ENCODE results near the gene FGF18. TPM values are rescaled to one million over a fixed set of nuclear protein-coding genes. Genes with fewer than 3 reads are reported as not detected.
A peak's percentile ranks its signal among the peaks of the same experiment; 100 is the strongest.

FGF18 gene
- total and polyA plus RNA-seq, 4 donors: 1.8 to 3.4 (median 2.5) TPM

GRCh38 chr5:171481571-171482433 lies 62.4 kb downstream of the FGF18 start:
- H3K27me3 ChIP-seq (ENCODE audit: control insufficient read depth in 3 of 3, insufficient read depth in 3 of 3, low read length in 2 of 3): no peaks in the 10 kb centered on the region
- WGBS, 2 donors: 81 to 88% methylated on average over 10 of the region's 10 CpGs
- H3K36me3 ChIP-seq (ENCODE audit: control insufficient read depth in 4 of 4, insufficient read depth in 4 of 4, low read length in 4 of 4): no peaks in the 10 kb centered on the region
- ATAC-seq (ENCODE audit: insufficient read depth, low FRiP score) (no peak), DNase-seq (no peak)
- no peak overlapping the region for H3K4me3 ChIP-seq
- H3K9me3 ChIP-seq (ENCODE audit: control insufficient read depth in 4 of 4, insufficient read depth in 3 of 4, low read length in 3 of 4): no peaks in the 10 kb centered on the region
- no peak for TF ChIP-seq CTCF (IDR thresholded peaks at IDR 0.05; ENCODE audit: control extremely low read depth, extremely low read depth)
- peaks cover 0 to 24% (median 3%) of the 10 kb centered on the region in 5 donors for H3K4me1 ChIP-seq (ENCODE audit: control insufficient read depth in 5 of 5, insufficient read depth in 5 of 5, low read length in 5 of 5)
- no peak overlapping the region for H3K27ac ChIP-seq (ENCODE audit: low read depth in 1 of 2, low read length in 1 of 2)
- no peak overlapping the region for H3K9ac ChIP-seq (ENCODE audit: insufficient read depth in 1 of 2, low read length in 2 of 2)

GRCh38 chr5:171482434-171482730 lies 62.9 kb downstream of the FGF18 start:
- Histone ChIP-seq H3K27ac (ENCODE audit: low read depth in 1 of 2, low read length in 1 of 2) (no peak overlapping the region), H3K9me3 (ENCODE audit: control insufficient read depth in 4 of 4, insufficient read depth in 3 of 4, low read length in 3 of 4) (no peaks in the 10 kb centered on the region), H3K36me3 (ENCODE audit: control insufficient read depth in 4 of 4, insufficient read depth in 4 of 4, low read length in 4 of 4) (no peaks in the 10 kb centered on the region), H3K4me3 (no peak overlapping the region), H3K4me1 (ENCODE audit: control insufficient read depth in 5 of 5, insufficient read depth in 5 of 5, low read length in 5 of 5) (peaks cover 0 to 24% (median 3%) of the 10 kb centered on the region in 5 donors), H3K9ac (ENCODE audit: insufficient read depth in 1 of 2, low read length in 2 of 2) (no peak overlapping the region), H3K27me3 (ENCODE audit: control insufficient read depth in 3 of 3, insufficient read depth in 3 of 3, low read length in 2 of 3) (no peaks in the 10 kb centered on the region)
- TF ChIP-seq CTCF (IDR thresholded peaks at IDR 0.05; ENCODE audit: control extremely low read depth, extremely low read depth): no peak
- ATAC-seq (ENCODE audit: insufficient read depth, low FRiP score) (no peak), DNase-seq (no peak)
- 94% methylated on average over 4 of the region's 4 CpGs for WGBS, 2 donors

- 80 to 87% methylated on average over 21 of the region's 21 CpGs for WGBS, 2 donors
- peak; percentile 22 for ATAC-seq (ENCODE audit: insufficient read depth, low FRiP score)
- no peak overlapping the region for H3K4me3 ChIP-seq
- H3K9ac ChIP-seq (ENCODE audit: insufficient read depth in 1 of 2, low read length in 2 of 2): no peak overlapping the region
- no peak for TF ChIP-seq CTCF (IDR thresholded peaks at IDR 0.05; ENCODE audit: control extremely low read depth, extremely low read depth)
- H3K36me3 ChIP-seq (ENCODE audit: control insufficient read depth in 4 of 4, insufficient read depth in 4 of 4, low read length in 4 of 4): no peaks in the 10 kb centered on the region
- H3K9me3 ChIP-seq (ENCODE audit: control insufficient read depth in 4 of 4, insufficient read depth in 3 of 4, low read length in 3 of 4): no peaks in the 10 kb centered on the region
- peak overlapping the region in 1 of 2 donors; percentile 15 for H3K27ac ChIP-seq (ENCODE audit: low read depth in 1 of 2, low read length in 1 of 2)
- peak; percentile 54 to 86 (median 74) for DNase-seq
- no peaks in the 10 kb centered on the region for H3K27me3 ChIP-seq (ENCODE audit: control insufficient read depth in 3 of 3, insufficient read depth in 3 of 3, low read length in 2 of 3)
- H3K4me1 ChIP-seq (ENCODE audit: control insufficient read depth in 5 of 5, insufficient read depth in 5 of 5, low read length in 5 of 5): peaks cover 0 to 24% (median 3%) of the 10 kb centered on the region in 5 donors
Measured at GRCh38 chr5:171483551-171484135, 64.2 kb downstream of the FGF18 start.

Measured in lung (tissue), 12 donors.